GM21737 (cell line): ENCODE measurements around the gene PLPP1.
"Not testable (repeated sequence)": the region's sequence is repeated elsewhere in the genome, so short reads cannot be mapped to it uniquely, and the experiment has no call there.

Experiments
- ATAC-seq: cut with Tn5 transposase; IDR thresholded peaks from one replicate; pipeline ENCODE4 v1.9.1; 2021; ENCODE audit warnings: mild to moderate bottlenecking, moderate library complexity; ENCODE audit not compliant: unreplicated experiment

Gene PLPP1

GRCh38 chr5:55507574-55507973 lies 27.2 kb downstream of the PLPP1 start:
- no peak for ATAC-seq

GRCh38 chr5:55505711-55506110 lies 29.1 kb downstream of the PLPP1 start:
- ATAC-seq, result not testable (repeated sequence)

GRCh38 chr5:55503917-55504316 lies 30.8 kb downstream of the PLPP1 start:
- ATAC-seq, result not testable (repeated sequence)

GRCh38 chr5:55502759-55503158 lies 32.0 kb downstream of the PLPP1 start:
- no peak for ATAC-seq

- no peak for ATAC-seq
These were observed 36.3 kb downstream of the PLPP1 start for GRCh38 chr5:55498457-55498856.

GRCh38 chr5:55497712-55498111 lies 37.1 kb downstream of the PLPP1 start:
- ATAC-seq, result no peak

- no peak for ATAC-seq
These were observed 39.5 kb downstream of the PLPP1 start for GRCh38 chr5:55495216-55495615.

- no peak for ATAC-seq
These were observed 42.3 kb downstream of the PLPP1 start for GRCh38 chr5:55492449-55492848.

GRCh38 chr5:55485073-55485472 lies 49.7 kb downstream of the PLPP1 start:
- ATAC-seq, result no peak

GRCh38 chr5:55484531-55484930 lies 50.2 kb downstream of the PLPP1 start:
- ATAC-seq, result no peak

- ATAC-seq, result no peak
These were observed 50.9 kb downstream of the PLPP1 start for GRCh38 chr5:55483885-55484284.

GRCh38 chr5:55481293-55481855 lies 53.4 kb downstream of the PLPP1 start:
- ATAC-seq, result no peak

- no peak for ATAC-seq
These were observed 54.0 kb downstream of the PLPP1 start for GRCh38 chr5:55480781-55481180.

- ATAC-seq, result no peak
These were observed 62.1 kb downstream of the PLPP1 start for GRCh38 chr5:55472642-55473041.

- ATAC-seq, result no peak
These were observed 63.3 kb downstream of the PLPP1 start for GRCh38 chr5:55471468-55471867.

- no peak for ATAC-seq
These were observed 64.5 kb downstream of the PLPP1 start for GRCh38 chr5:55470282-55470681.

- no peak for ATAC-seq
These were observed 64.9 kb downstream of the PLPP1 start for GRCh38 chr5:55469839-55470238.

- no peak for ATAC-seq
These were observed 66.8 kb downstream of the PLPP1 start for GRCh38 chr5:55467862-55468551.

GRCh38 chr5:55463613-55464012 lies 71.2 kb downstream of the PLPP1 start:
- no peak for ATAC-seq

- ATAC-seq, result no peak
These were observed 75.2 kb downstream of the PLPP1 start for GRCh38 chr5:55459572-55459971.

- ATAC-seq, result no peak
These were observed 78.4 kb downstream of the PLPP1 start for GRCh38 chr5:55456216-55456895.

- ATAC-seq, result no peak
These were observed 80.5 kb downstream of the PLPP1 start for GRCh38 chr5:55454282-55454681.
